Fibroblast of villous mesenchyme (primary cell): Measurements from ENCODE around the gene ALG10B. TPM values are rescaled to one million over a fixed set of nuclear protein-coding genes. Genes with fewer than 3 reads are reported as not detected.
"Not testable (repeated sequence)": the region's sequence is repeated elsewhere in the genome, so short reads cannot be mapped to it uniquely, and the experiment has no call there.

Experiments
- DNase-seq: peaks from one replicate; pipeline ENCODE4 v3.0.0-alpha.2; 2010; ENCODE audit warnings: low read depth
- H3K4me3 ChIP-seq: 2 replicates; pipeline ENCODE4 v1.5.1; 2011; ENCODE audit warnings: low read depth, mild to moderate bottlenecking, low read length
- CTCF ChIP-seq: IDR thresholded peaks from 2 replicates; pipeline ENCODE4 v1.5.1; 2012; ENCODE audit warnings: low read depth, mild to moderate bottlenecking, low read length; ENCODE audit not compliant: insufficient read depth
- total RNA-seq: library from RNA; depleted of rRNA; stranded (reverse); fragments of >200 nt; gene quantifications from 2 replicates; pipeline ENCODE4 v1.2.3, GENCODE V29; 2012

Gene ALG10B
- total RNA-seq, 1 donor, result 3.0 TPM

- TF ChIP-seq CTCF, result no peak
- no peak overlapping the region for H3K4me3 ChIP-seq
- DNase-seq, result no peak
These were observed 25.4 kb upstream of the ALG10B start for GRCh38 chr12:38291160-38291559.

DNA sequence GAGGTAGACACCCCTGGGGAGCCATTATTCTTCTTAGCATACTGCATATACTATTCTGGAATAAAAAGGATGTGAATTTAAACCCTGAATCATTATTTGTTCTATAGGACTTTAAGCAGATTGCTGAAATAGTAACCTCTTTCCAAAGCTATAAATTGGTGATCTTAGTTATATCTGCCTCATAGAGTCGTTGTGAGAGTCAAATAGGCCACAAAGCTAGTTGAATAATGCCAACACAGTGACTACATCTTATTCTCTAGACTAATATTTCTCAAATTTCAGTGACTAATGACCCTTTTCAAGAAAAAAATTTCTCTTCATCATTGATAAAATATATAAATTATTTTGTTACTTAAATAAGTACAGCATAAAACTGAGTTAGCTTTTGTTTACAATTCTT, 13.6 kb upstream of the ALG10B start:
- not testable (repeated sequence) for DNase-seq, H3K4me3 ChIP-seq

DNA sequence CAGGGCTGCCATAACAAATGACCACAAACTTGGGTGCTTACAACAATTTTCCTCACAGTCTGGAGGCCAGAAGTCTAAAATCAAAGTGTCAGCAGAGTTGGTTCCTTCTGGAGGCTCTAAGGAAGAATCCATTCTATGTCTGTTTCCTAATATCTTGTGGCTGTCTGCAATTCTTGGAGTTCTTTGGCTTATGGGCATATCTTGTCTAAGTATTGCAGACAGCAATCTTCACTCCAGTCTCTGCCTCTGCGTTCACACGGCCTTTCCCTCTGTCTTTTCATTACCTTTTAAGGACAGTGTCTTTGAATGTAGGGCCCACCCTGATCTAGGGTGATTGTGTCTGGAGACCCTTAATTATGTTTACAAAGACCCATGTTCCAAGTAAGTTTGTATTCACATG, 5.4 kb downstream of the ALG10B start:
- peak; percentile 3 for DNase-seq
- H3K4me3 ChIP-seq, result not testable (repeated sequence)

DNA sequence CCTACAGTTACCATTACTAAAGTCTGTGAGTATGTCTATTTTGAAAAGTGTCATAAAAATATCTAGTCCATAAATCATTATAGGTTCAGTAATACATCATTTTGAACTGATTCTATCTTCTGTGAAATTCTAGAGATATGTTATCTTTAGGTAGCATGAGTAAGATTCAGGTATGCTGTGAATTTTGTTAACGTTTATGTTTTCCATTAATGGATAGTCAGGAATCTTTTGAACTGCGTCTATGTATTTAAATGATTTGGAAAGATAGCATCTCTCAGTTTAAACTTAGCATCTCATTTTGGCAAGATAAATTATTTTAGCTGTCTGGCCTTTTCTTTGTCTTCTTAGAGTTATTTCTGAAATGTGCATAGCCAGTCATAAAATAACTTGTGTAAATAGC, 8.3 kb downstream of the ALG10B start:
- no peak overlapping the region for H3K4me3 ChIP-seq
- no peak for TF ChIP-seq CTCF
- no peak for DNase-seq

- TF ChIP-seq CTCF, result no peak
- H3K4me3 ChIP-seq, result no peak overlapping the region
- no peak for DNase-seq
These were observed 10.8 kb downstream of the ALG10B start for GRCh38 chr12:38327356-38327755.

DNA sequence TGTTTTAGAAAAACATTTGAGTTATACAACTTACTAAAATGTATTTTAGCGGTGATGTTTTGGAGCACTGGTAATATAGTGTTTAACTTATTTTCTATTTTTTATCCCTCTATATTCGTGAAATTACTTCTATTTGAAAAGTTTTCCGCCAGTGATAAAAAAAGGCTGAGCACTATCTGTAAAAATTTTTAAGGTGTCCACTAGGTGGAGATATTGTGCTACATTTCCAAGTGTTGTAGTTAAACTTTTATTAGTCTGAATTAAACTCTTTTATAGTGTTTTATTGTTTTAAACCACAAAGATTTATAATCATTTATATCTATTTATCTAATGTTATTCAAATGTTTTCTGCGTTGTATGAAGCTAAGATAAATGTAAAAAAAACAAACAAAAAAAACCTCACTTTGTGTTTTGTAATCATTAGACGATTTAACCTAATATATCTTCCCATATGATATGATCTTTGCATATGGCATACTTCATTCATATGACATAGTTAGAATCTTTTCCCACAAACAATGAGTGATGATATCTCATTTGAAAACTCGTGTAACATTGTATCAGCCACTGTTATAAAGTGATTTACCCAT, 11.8 kb downstream of the ALG10B start:
- TF ChIP-seq CTCF, result peak; percentile 56

GRCh38 chr12:38330414-38330813, 13.8 kb downstream of the ALG10B start:
- not testable (repeated sequence) for H3K4me3 ChIP-seq, DNase-seq

More for the DNA sequence above, 11.8 kb downstream of the ALG10B start:
- DNase-seq, result peak; percentile 40
- H3K4me3 ChIP-seq, result no peak overlapping the region

DNA sequence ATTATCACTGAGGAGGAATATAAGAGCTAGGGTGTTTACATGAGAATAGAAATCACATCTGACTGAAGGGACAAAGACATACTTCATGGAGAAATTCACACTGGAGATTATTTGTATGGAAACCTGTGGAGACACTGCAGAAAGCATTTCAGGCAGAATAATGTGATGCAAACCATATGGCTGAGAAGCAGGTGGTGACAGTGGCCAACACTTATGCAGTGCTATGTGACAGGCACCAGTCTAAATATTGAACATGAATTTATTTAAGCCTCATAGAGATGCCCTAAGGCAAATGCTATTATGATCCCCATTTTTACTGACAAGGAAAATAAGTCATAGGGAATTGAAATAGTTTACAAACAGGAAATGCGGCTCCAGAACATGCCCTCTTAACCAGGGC, 16.2 kb downstream of the ALG10B start:
- no peak for TF ChIP-seq CTCF
- no peak for DNase-seq
- H3K4me3 ChIP-seq, result no peak overlapping the region
